Panc1 (cell line): ENCODE results near the gene PHC2. TPM values are rescaled to one million over a fixed set of nuclear protein-coding genes. Genes with fewer than 3 reads are reported as not detected.

Experiments
- ATAC-seq: fragments of 200-7000 bp; cut with Tn5 transposase; 2 replicates; pipeline ENCODE4 v1.9.1; 2020; ENCODE audit warnings: mild to moderate bottlenecking, moderate library complexity
- BruUV-seq: library from RNA; stranded (reverse); fragments of 400-500 nt; replicated peaks from 2 replicates; lab custom pipeline; 2021; lab: Mats Ljungman, UMichigan
- CTCF ChIA-PET: fragments of 300-600 bp; sonication (Branson Sonifier 250); formaldehyde crosslinking; loops from one replicate; lab custom pipeline; 2022; ENCODE audit warnings: antibody characterized with exemption; lab: Charles Lee
- POLR2A ChIA-PET: fragments of 300-600 bp; sonication (Branson Sonifier 250); formaldehyde crosslinking; loops from one replicate; lab custom pipeline; 2022; ENCODE audit warnings: antibody characterized with exemption; lab: Charles Lee
- DNase-seq: peaks from one replicate; pipeline ENCODE4 v3.0.0-alpha.2; 2010; ENCODE audit warnings: low read depth, low spot score
- H3K27ac ChIP-seq: 2 replicates; pipeline ENCODE4 v1.5.1; 2011; ENCODE audit warnings: mild to moderate bottlenecking, low read length, inconsistent platforms
- H3K27me3 ChIP-seq: fragments of 200-500 bp; sonication (Bioruptor generic); 2 replicates; pipeline ENCODE4 v1.6.0; 2014; ENCODE audit warnings: low read length, inconsistent platforms; ENCODE audit not compliant: control insufficient read depth, insufficient read depth
- H3K36me3 ChIP-seq: fragments of 200-500 bp; sonication (Bioruptor generic); 2 replicates; pipeline ENCODE4 v1.5.1; 2014; ENCODE audit warnings: inconsistent platforms, mild to moderate bottlenecking, low read length, moderate library complexity; ENCODE audit not compliant: control insufficient read depth, insufficient read depth
- H3K4me1 ChIP-seq: 2 replicates; pipeline ENCODE4 v1.5.1; 2011; ENCODE audit warnings: inconsistent platforms, mild to moderate bottlenecking, low read length, moderate library complexity; ENCODE audit not compliant: control insufficient read depth, insufficient read depth
- H3K4me3 ChIP-seq, 2 experiments: 2 replicates each; pipeline ENCODE4 v1.5.1; 2011 to 2012; ENCODE audit warnings: low read depth in 2 of 2, low read length in 2 of 2, mild to moderate bottlenecking in 2 of 2, inconsistent platforms in 1 of 2, moderate library complexity in 1 of 2
- H3K9me3 ChIP-seq: fragments of 200-500 bp; sonication (Bioruptor generic); 2 replicates; pipeline ENCODE4 v1.5.1; 2014; ENCODE audit warnings: low read depth, mild to moderate bottlenecking, inconsistent platforms, low read length, moderate library complexity; ENCODE audit not compliant: control insufficient read depth, insufficient read depth
- CTCF ChIP-seq: fragments of 450-650 bp; IDR thresholded peaks from 2 replicates; pipeline ENCODE4 v1.5.1; 2017; ENCODE audit warnings: mild to moderate bottlenecking
- POLR2AphosphoS5 ChIP-seq: IDR thresholded peaks from 2 replicates; pipeline ENCODE4 v1.6.1; 2012; ENCODE audit warnings: mild to moderate bottlenecking, low read depth, low read length, moderate library complexity
- REST ChIP-seq, 2 experiments: IDR thresholded peaks; 2 replicates each; pipeline ENCODE4 v1.6.1; 2011 to 2012; ENCODE audit warnings: low read depth in 2 of 2, control low read depth in 1 of 2, low read length in 1 of 2, mild to moderate bottlenecking in 1 of 2, moderate library complexity in 1 of 2; ENCODE audit not compliant: insufficient read depth in 1 of 2
- SIN3A ChIP-seq: IDR thresholded peaks from 2 replicates; pipeline ENCODE4 v1.6.1; 2012; ENCODE audit warnings: low read depth, mild to moderate bottlenecking, low read length, moderate library complexity, borderline replicate concordance; ENCODE audit not compliant: insufficient read depth
- TCF7L2 ChIP-seq: IDR thresholded peaks from 2 replicates; pipeline ENCODE4 v1.6.1; 2011; ENCODE audit warnings: mild to moderate bottlenecking, low read depth, low read length, inconsistent platforms
- in situ Hi-C: cut with HindIII; loops from 2 replicates; pipeline ENCODE4 v1.10.0; 2016; ENCODE audit warnings: low sequenced_read_pairs, low pct_unique_long_range_greater_than_20kb
- intact Hi-C: fragments of 100-400 bp; cut with micrococcal nuclease; formaldehyde crosslinking; loops from one replicate; pipeline ENCODE4 v1.10.0; 2022; ENCODE audit not compliant: unreplicated experiment
- total RNA-seq: library from RNA; stranded (reverse); gene quantifications from one replicate; pipeline ENCODE4 v1.2.1, GENCODE V29; 2021; ENCODE audit not compliant: unreplicated experiment

Gene PHC2
- total RNA-seq, 1 experiment from 2014 or later = 122 TPM

- Histone ChIP-seq H3K27me3 (no peaks in the 10 kb centered on the region), H3K9me3 (no peaks in the 10 kb centered on the region), H3K4me3 (no peak overlapping the region), H3K4me1 (peaks cover 7% of the 10 kb centered on the region), H3K36me3 (no peaks in the 10 kb centered on the region), H3K27ac (no peak overlapping the region)
- no peak for TF ChIP-seq SIN3A
- TF ChIP-seq REST (IDR thresholded peaks at IDR 0.05; ENCODE audit: insufficient read depth in 1 of 2, low read depth in 2 of 2, low read length in 1 of 2) = no peak
- no peak for TF ChIP-seq CTCF
- no TSS peak for BruUV-seq
- ATAC-seq = no peak
- in situ Hi-C loops (no loop called here), intact Hi-C loops (no loop called here)
- DNase-seq = no peak
- POLR2A ChIA-PET = no interaction called here
- CTCF ChIA-PET = no interaction called here
These were observed 58.7 kb downstream of the PHC2 start for GRCh38 chr1:33372162-33372561.

- in situ Hi-C loops = no loop called here
- DNase-seq = no peak
- TF ChIP-seq SIN3A (no peak), REST (IDR thresholded peaks at IDR 0.05; ENCODE audit: insufficient read depth in 1 of 2, low read depth in 2 of 2, low read length in 1 of 2) (no peak), POLR2AphosphoS5 (no peak), TCF7L2 (no peak), CTCF (no peak)
- Histone ChIP-seq H3K9me3 (no peaks in the 10 kb centered on the region), H3K4me3 (no peak overlapping the region), H3K27me3 (no peaks in the 10 kb centered on the region), H3K27ac (no peak overlapping the region), H3K36me3 (no peaks in the 10 kb centered on the region), H3K4me1 (peaks cover 9% of the 10 kb centered on the region)
- ChIA-PET CTCF (no interaction called here), POLR2A (no interaction called here)
- intact Hi-C loops = no loop called here
- no peak for ATAC-seq
- BruUV-seq = no TSS peak
These were observed 59.6 kb downstream of the PHC2 start for GRCh38 chr1:33371334-33371733.
